HG02973 (cell line): ENCODE results near the gene PALD1.
"Not testable (repeated sequence)": the region's sequence is repeated elsewhere in the genome, so short reads cannot be mapped to it uniquely, and the experiment has no call there.

ENCODE experiments used
- ATAC-seq: cut with Tn5 transposase; IDR thresholded peaks from one replicate; pipeline ENCODE4 v1.9.1; 2021; ENCODE audit warnings: moderate library complexity; ENCODE audit not compliant: unreplicated experiment

PALD1 gene

GRCh38 chr10:70481831-70482530, 3.4 kb downstream of the PALD1 start:
- ATAC-seq, result no peak

- no peak for ATAC-seq
Measured at GRCh38 chr10:70482982-70483760, 4.6 kb downstream of the PALD1 start.

- ATAC-seq, result not testable (repeated sequence)
Measured at GRCh38 chr10:70483872-70484271, 5.3 kb downstream of the PALD1 start.

GRCh38 chr10:70487824-70488223, 9.3 kb downstream of the PALD1 start:
- ATAC-seq, result no peak

GRCh38 chr10:70490142-70490541, 11.6 kb downstream of the PALD1 start:
- ATAC-seq, result no peak

GRCh38 chr10:70491614-70492013, 13.0 kb downstream of the PALD1 start:
- no peak for ATAC-seq

- no peak for ATAC-seq
Measured at GRCh38 chr10:70492786-70493659, 14.5 kb downstream of the PALD1 start.

GRCh38 chr10:70493660-70494234, 15.2 kb downstream of the PALD1 start:
- ATAC-seq, result peak; percentile 42

- ATAC-seq, result no peak
Measured at GRCh38 chr10:70494536-70494935, 16.0 kb downstream of the PALD1 start.

GRCh38 chr10:70494966-70495365, 16.4 kb downstream of the PALD1 start:
- no peak for ATAC-seq

- no peak for ATAC-seq
Measured at GRCh38 chr10:70495691-70496261, 17.2 kb downstream of the PALD1 start.

- no peak for ATAC-seq
Measured at GRCh38 chr10:70496341-70497119, 18.0 kb downstream of the PALD1 start.

GRCh38 chr10:70497120-70497545, 18.6 kb downstream of the PALD1 start:
- no peak for ATAC-seq

GRCh38 chr10:70498970-70499835, 20.6 kb downstream of the PALD1 start:
- no peak for ATAC-seq

- no peak for ATAC-seq
Measured at GRCh38 chr10:70499836-70500167, 21.2 kb downstream of the PALD1 start.

GRCh38 chr10:70500368-70500767, 21.8 kb downstream of the PALD1 start:
- ATAC-seq, result no peak

GRCh38 chr10:70500812-70501301, 22.3 kb downstream of the PALD1 start:
- ATAC-seq, result no peak

- no peak for ATAC-seq
Measured at GRCh38 chr10:70502406-70502805, 23.8 kb downstream of the PALD1 start.

GRCh38 chr10:70503776-70504175, 25.2 kb downstream of the PALD1 start:
- no peak for ATAC-seq
